MM.1S (cell line): Measurements from ENCODE around the gene PHLDA1.

Source experiments
- DNase-seq: peaks from one replicate; pipeline ENCODE4 v3.0.0-alpha.2; 2015
- H2AFZ ChIP-seq: fragments of 300-600 bp; sonication (generic); 2 replicates; pipeline ENCODE4 v1.6.0; 2016; ENCODE audit warnings: antibody characterized with exemption, low read length
- H3F3A ChIP-seq: fragments of 300-600 bp; sonication (generic); 2 replicates; pipeline ENCODE4 v1.6.1; 2016; ENCODE audit warnings: mild to moderate bottlenecking, antibody characterized with exemption, low read length, moderate library complexity, mixed read lengths; ENCODE audit not compliant: insufficient read depth
- H3K27ac ChIP-seq: fragments of 300-600 bp; sonication (generic); 2 replicates; pipeline ENCODE4 v1.5.1; 2016; ENCODE audit warnings: mild to moderate bottlenecking, low read length
- H3K27me3 ChIP-seq: fragments of 300-600 bp; sonication (generic); replicated peaks from 2 replicates; pipeline ENCODE4 v1.6.0; 2016; ENCODE audit warnings: low read length; ENCODE audit not compliant: insufficient read depth
- H3K36me3 ChIP-seq: fragments of 300-600 bp; sonication (generic); replicated peaks from 2 replicates; pipeline ENCODE4 v1.6.1; 2016; ENCODE audit warnings: mild to moderate bottlenecking, low read length, mixed read lengths; ENCODE audit not compliant: insufficient read depth
- H3K4me1 ChIP-seq: fragments of 300-600 bp; sonication (generic); 2 replicates; pipeline ENCODE4 v1.6.1; 2016; ENCODE audit warnings: low read length, mixed read lengths
- H3K4me2 ChIP-seq: fragments of 300-600 bp; sonication (generic); 2 replicates; pipeline ENCODE4 v1.6.0; 2016; ENCODE audit warnings: low read depth, low read length
- H3K4me3 ChIP-seq: fragments of 300-600 bp; sonication (generic); 2 replicates; pipeline ENCODE4 v1.5.1; 2016; ENCODE audit warnings: low read length, mixed read lengths
- H3K79me2 ChIP-seq: fragments of 300-600 bp; sonication (generic); 2 replicates; pipeline ENCODE4 v1.6.1; 2016; ENCODE audit warnings: mixed run types, low read length, mixed read lengths
- H3K9ac ChIP-seq: fragments of 300-600 bp; sonication (generic); 2 replicates; pipeline ENCODE4 v1.6.1; 2016; ENCODE audit warnings: low read length, mixed read lengths
- H3K9me2 ChIP-seq: fragments of 300-600 bp; sonication (generic); replicated peaks from 2 replicates; pipeline ENCODE4 v1.6.1; 2016; ENCODE audit warnings: mild to moderate bottlenecking, low read length, mixed read lengths; ENCODE audit not compliant: insufficient read depth
- H3K9me3 ChIP-seq: fragments of 300-600 bp; sonication (generic); replicated peaks from 2 replicates; pipeline ENCODE4 v1.6.1; 2016; ENCODE audit warnings: mild to moderate bottlenecking, low read length, mixed read lengths; ENCODE audit not compliant: insufficient read depth
- H4K20me1 ChIP-seq: fragments of 300-600 bp; sonication (generic); 2 replicates; pipeline ENCODE4 v1.6.1; 2016; ENCODE audit warnings: mild to moderate bottlenecking, low read length, moderate library complexity, mixed read lengths; ENCODE audit not compliant: insufficient read depth
- EZH2 ChIP-seq: fragments of 300-600 bp; sonication (generic); optimal IDR thresholded peaks from 2 replicates; pipeline ENCODE3; 2017; ENCODE audit warnings: low read depth, mild to moderate bottlenecking, antibody characterized with exemption, low read length, mixed read lengths
- EZH2phosphoT487 ChIP-seq: fragments of 300-600 bp; sonication (generic); IDR thresholded peaks from 2 replicates; pipeline ENCODE4 v1.6.1; 2018; ENCODE audit warnings: antibody characterized with exemption, low read length
- TF ChIP-seq, protein P1 (sequence below): fragments of 300-600 bp; sonication (generic); IDR thresholded peaks from 2 replicates; pipeline ENCODE4 v1.5.1; 2016; ENCODE audit warnings: antibody characterized with exemption, low read length, mixed read lengths

Gene PHLDA1

DNA sequence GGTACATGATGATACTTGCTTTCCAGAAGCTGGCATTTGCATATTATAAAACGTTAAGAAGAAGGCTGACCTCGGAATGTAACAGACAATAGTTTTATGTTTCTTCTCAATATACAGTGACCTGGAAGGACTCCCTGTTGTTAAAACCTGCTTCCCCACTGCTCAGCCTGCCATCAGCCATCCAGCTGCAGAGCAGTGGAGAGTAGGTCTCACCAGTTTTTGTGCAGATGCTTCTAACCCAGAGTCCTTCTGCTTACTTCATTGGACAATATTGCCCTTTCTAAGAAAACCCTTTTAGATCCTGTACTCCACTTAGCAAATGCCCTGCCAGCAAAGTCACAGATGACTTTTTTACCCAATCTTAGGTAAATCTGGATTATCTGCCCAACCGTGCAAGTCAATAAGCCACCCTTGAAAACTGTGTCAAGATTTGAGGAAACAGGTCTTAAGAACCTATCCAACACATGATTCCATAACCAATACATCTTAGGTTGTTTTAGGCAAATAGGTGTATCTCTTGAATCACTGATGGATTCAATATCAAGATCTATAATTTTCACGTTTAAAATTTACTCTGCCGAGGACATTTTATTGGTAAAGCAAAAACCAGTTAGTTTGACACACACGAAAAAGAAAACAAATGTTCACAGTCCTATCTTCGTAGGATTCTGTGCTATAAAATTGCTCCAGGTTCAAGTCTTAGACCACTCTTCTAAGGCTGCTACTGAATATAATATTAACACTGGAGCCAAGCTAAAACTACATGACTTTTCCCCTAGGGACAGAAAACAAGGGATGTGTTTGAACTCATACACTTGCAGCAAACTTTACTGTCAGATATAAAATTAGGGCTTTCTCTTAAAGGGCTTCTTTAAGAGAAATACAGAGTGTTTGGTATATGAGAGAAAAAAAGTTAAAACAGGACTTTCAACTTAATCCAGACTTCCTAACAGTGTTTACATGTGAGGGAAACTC lies 5.7 kb downstream of the PHLDA1 start:
- H4K20me1 ChIP-seq = no peaks in the 10 kb centered on the region
- H3K79me2 ChIP-seq = peaks cover 27% of the 10 kb centered on the region
- H3K27ac ChIP-seq = no peak overlapping the region
- H3K4me3 ChIP-seq = no peak overlapping the region
- H3K4me1 ChIP-seq = peaks cover 12% of the 10 kb centered on the region; the same call in 1 of the 2 replicates
- DNase-seq = no peak
- H3K27me3 ChIP-seq = no peaks in the 10 kb centered on the region
- H3K9ac ChIP-seq = no peak overlapping the region
- H3K9me2 ChIP-seq = no peaks in the 10 kb centered on the region
- no peak overlapping the region for H3K4me2 ChIP-seq
- H3K36me3 ChIP-seq = no peaks in the 10 kb centered on the region
- TF ChIP-seq, protein P1, sequence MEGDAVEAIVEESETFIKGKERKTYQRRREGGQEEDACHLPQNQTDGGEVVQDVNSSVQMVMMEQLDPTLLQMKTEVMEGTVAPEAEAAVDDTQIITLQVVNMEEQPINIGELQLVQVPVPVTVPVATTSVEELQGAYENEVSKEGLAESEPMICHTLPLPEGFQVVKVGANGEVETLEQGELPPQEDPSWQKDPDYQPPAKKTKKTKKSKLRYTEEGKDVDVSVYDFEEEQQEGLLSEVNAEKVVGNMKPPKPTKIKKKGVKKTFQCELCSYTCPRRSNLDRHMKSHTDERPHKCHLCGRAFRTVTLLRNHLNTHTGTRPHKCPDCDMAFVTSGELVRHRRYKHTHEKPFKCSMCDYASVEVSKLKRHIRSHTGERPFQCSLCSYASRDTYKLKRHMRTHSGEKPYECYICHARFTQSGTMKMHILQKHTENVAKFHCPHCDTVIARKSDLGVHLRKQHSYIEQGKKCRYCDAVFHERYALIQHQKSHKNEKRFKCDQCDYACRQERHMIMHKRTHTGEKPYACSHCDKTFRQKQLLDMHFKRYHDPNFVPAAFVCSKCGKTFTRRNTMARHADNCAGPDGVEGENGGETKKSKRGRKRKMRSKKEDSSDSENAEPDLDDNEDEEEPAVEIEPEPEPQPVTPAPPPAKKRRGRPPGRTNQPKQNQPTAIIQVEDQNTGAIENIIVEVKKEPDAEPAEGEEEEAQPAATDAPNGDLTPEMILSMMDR = no peak
- TF ChIP-seq EZH2 (no peak), EZH2phosphoT487 (no peak)
- H2AFZ ChIP-seq = no peak overlapping the region
- no peaks in the 10 kb centered on the region for H3K9me3 ChIP-seq
- H3F3A ChIP-seq = peaks cover 20% of the 10 kb centered on the region

DNA sequence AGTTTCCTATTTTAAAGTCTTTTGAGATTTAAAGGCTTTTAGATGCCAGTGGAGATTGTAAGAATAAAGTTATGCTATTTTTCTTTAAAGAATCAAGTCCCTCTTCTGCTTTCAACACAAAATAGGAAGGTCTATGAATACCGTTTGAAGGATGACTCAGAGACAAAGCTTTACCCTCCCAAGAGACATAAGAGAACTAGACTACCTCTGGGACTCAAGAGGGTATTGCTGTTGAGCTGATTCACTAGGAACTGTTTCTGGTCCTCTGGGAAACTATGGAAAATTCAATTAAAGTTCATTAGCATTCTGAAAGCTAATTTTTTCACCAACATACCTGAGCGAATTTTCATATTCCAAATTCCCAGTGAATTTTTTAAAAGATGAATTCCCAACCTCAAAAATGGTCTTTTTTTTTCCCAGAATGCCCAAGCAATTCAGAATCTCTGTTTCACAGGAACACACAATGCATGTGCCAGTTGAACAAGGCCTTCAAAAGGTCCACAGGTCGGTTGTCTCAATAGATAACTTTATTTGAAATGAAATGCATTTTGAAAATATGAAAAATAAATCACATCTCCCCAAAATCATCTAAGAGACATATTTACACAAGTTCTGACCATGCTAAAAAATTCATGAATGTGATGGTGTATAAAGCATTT lies 6.5 kb downstream of the PHLDA1 start:
- peaks cover 20% of the 10 kb centered on the region for H3F3A ChIP-seq
- H2AFZ ChIP-seq = no peak overlapping the region
- H3K27me3 ChIP-seq = no peaks in the 10 kb centered on the region
- no peak overlapping the region for H3K9ac ChIP-seq
- no peak overlapping the region for H3K27ac ChIP-seq
- DNase-seq = no peak
- no peak for TF ChIP-seq EZH2phosphoT487
- TF ChIP-seq, protein P1 = no peak
- TF ChIP-seq EZH2 = no peak
- H3K4me1 ChIP-seq = peaks cover 12% of the 10 kb centered on the region; the same call in 1 of the 2 replicates
- no peaks in the 10 kb centered on the region for H3K9me3 ChIP-seq
- H3K79me2 ChIP-seq = peaks cover 19% of the 10 kb centered on the region
- no peak overlapping the region for H3K4me3 ChIP-seq
- H3K9me2 ChIP-seq = no peaks in the 10 kb centered on the region
- H3K36me3 ChIP-seq = no peaks in the 10 kb centered on the region
- H4K20me1 ChIP-seq = no peaks in the 10 kb centered on the region
- no peak overlapping the region for H3K4me2 ChIP-seq

DNA sequence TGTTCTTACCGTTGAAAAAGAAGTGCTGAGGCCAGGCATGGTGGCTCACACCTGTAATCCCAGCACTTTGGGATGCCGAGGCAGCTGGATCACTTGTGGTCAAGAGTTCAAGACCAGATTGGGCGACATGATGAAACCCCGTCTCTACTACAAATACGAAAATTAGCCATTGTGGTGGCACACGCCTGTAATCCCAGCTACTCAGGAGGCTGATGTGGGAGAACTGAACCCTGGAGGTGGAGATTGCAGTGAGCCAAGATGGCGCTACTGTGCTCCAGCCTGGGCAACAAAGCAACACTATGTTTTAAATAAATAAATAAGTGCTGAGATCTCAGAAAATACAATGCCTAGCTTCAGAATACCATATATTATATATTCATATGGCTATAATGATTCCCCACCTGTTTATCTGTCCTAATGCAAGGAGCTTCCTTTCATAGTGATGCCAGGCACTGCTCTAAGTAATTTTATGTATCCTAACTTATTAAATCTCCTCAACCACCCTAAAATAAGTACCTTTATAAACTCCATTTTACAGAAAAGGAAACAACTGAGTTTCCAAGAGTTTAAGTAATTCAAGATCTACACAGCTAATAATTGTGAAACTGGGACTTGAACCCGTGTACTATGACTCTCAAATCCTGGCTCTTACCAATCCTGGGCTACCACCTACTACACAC lies 7.3 kb downstream of the PHLDA1 start:
- H3F3A ChIP-seq = peaks cover 18% of the 10 kb centered on the region; the same call in 1 of the 2 replicates
- no peak overlapping the region for H3K9ac ChIP-seq
- H4K20me1 ChIP-seq = no peaks in the 10 kb centered on the region
- no peak for TF ChIP-seq EZH2phosphoT487
- no peak overlapping the region for H3K4me2 ChIP-seq
- H3K27me3 ChIP-seq = no peaks in the 10 kb centered on the region
- H3K4me3 ChIP-seq = no peak overlapping the region
- no peaks in the 10 kb centered on the region for H3K9me2 ChIP-seq
- no peak for DNase-seq
- H3K27ac ChIP-seq = no peak overlapping the region
- peaks cover 11% of the 10 kb centered on the region for H3K79me2 ChIP-seq
- no peaks in the 10 kb centered on the region for H3K36me3 ChIP-seq
- H3K4me1 ChIP-seq = peaks cover 11% of the 10 kb centered on the region; the same call in 1 of the 2 replicates
- no peaks in the 10 kb centered on the region for H3K9me3 ChIP-seq
- H2AFZ ChIP-seq = no peak overlapping the region
